Brain microvascular endothelial cell (primary cell): ENCODE data around the gene FGD4.
"Not testable (repeated sequence)": the region's sequence is repeated elsewhere in the genome, so short reads cannot be mapped to it uniquely, and the experiment has no call there.

Source experiments
- DNase-seq: peaks from one replicate; pipeline ENCODE4 v3.0.0-alpha.2; 2020
- H3K27ac ChIP-seq: fragments of 250-450 bp; sonication (Bioruptor Pico); 2 replicates; pipeline ENCODE4 v1.5.1; 2020; ENCODE audit warnings: mild to moderate bottlenecking, moderate library complexity
- H3K27me3 ChIP-seq: fragments of 250-450 bp; sonication (Bioruptor Pico); replicated peaks from 2 replicates; pipeline ENCODE4 v1.5.1; 2020; ENCODE audit warnings: mild to moderate bottlenecking
- H3K36me3 ChIP-seq: fragments of 250-450 bp; sonication (Bioruptor Pico); replicated peaks from 2 replicates; pipeline ENCODE4 v1.5.1; 2020; ENCODE audit warnings: mild to moderate bottlenecking
- H3K4me3 ChIP-seq: 2 replicates; pipeline ENCODE4 v1.5.1; 2011; ENCODE audit warnings: low read depth, mild to moderate bottlenecking, control low read depth, low read length, moderate library complexity
- in situ Hi-C: cut with HindIII; loops from 2 replicates; pipeline ENCODE4 v1.10.0; 2017; ENCODE audit warnings: low sequenced_read_pairs, low pct_ligation_motif_present
- TF ChIP-seq, protein P1 (sequence below): IDR thresholded peaks from 2 replicates; pipeline ENCODE4 v1.5.1; 2011; ENCODE audit warnings: low read depth, mild to moderate bottlenecking, moderate library complexity, low read length, control low read depth, inconsistent platforms; ENCODE audit errors: missing control alignments

FGD4 gene

DNA sequence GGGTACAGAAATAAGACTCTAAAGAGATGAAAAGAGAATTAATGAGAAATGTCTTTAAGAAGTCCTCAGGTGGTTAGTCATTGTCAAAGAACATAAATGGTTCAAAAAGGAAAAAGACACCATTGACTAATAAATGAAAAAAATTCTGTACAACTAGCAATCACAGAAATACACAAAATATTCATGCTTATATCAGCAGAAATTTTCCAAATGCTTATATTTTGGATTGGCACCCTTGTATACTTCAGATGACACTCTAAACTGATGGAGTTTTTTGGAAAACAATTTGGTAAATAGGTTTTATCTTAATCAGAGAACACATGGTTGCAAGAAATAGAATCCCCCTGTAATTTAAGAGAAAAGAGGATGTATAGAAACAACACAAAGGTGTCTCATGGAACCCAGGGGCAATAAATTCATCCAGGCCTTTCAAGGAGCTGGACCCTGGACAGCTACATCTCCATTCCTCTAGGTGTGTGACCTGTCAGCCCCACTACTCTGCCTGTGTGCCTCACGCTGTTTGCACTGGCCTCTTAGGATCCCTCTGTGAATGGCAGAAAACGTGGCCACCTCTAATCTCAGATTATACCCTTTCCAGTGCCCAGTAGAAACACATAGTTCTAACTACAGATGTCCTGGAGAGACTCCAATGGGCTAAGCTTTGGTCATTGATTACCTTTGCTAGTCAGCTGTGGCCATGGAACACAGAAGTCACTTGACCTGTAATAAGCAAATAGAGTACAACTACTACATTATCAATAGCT lies 110.2 kb downstream of the FGD4 start:
- no peaks in the 10 kb centered on the region for H3K36me3 ChIP-seq
- no peak overlapping the region for H3K4me3 ChIP-seq
- in situ Hi-C loops = no loop called here
- H3K27ac ChIP-seq = no peak overlapping the region
- no peak for DNase-seq
- TF ChIP-seq, protein P1, sequence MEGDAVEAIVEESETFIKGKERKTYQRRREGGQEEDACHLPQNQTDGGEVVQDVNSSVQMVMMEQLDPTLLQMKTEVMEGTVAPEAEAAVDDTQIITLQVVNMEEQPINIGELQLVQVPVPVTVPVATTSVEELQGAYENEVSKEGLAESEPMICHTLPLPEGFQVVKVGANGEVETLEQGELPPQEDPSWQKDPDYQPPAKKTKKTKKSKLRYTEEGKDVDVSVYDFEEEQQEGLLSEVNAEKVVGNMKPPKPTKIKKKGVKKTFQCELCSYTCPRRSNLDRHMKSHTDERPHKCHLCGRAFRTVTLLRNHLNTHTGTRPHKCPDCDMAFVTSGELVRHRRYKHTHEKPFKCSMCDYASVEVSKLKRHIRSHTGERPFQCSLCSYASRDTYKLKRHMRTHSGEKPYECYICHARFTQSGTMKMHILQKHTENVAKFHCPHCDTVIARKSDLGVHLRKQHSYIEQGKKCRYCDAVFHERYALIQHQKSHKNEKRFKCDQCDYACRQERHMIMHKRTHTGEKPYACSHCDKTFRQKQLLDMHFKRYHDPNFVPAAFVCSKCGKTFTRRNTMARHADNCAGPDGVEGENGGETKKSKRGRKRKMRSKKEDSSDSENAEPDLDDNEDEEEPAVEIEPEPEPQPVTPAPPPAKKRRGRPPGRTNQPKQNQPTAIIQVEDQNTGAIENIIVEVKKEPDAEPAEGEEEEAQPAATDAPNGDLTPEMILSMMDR = no peak
- no peaks in the 10 kb centered on the region for H3K27me3 ChIP-seq

DNA sequence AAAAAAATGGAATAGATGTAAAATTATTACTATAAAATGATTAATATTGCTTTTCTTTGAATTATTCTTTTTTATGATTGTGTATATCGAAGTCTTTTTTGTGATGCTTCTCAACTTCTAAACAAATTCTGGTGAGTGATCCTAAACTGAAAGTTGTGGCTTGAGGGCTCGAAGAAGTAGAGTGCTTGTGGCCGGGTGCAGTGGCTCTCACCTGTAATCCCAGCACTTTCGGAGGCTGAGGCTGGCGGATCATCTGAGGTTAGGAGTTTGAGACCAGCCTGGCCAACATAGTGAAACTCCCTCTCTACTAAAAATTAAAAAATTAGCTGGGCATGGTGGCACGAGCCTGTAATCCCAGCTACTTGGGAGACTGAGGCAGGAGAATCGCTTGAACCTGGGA lies 112.6 kb downstream of the FGD4 start:
- DNase-seq, H3K4me3 ChIP-seq, H3K36me3 ChIP-seq, H3K27ac ChIP-seq, H3K27me3 ChIP-seq, in situ Hi-C loops: not testable (repeated sequence)

DNA sequence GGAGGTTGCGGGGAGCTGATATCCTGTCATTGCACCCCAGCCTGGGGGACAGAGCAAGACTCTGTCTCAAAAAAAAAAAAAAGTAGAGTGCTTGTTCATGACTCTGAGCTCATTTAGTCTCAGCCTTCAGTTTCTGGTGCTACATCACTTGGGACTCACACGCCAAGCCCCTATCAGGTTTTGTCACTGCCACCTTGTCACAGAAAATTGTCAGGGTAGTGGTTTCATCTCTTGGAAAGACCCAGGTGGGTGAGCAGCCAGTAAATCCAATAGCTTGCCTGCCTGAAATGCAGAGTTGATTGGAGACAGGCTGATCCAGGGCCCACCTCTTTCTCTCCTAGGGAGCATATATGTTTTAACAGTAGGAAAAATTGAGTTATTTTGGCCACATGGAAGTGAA lies 113.0 kb downstream of the FGD4 start:
- no peaks in the 10 kb centered on the region for H3K36me3 ChIP-seq
- no peak overlapping the region for H3K4me3 ChIP-seq
- H3K27me3 ChIP-seq = no peaks in the 10 kb centered on the region
- DNase-seq = no peak
- TF ChIP-seq, protein P1 = no peak
- in situ Hi-C loops = no loop called here
- H3K27ac ChIP-seq = no peak overlapping the region

DNA sequence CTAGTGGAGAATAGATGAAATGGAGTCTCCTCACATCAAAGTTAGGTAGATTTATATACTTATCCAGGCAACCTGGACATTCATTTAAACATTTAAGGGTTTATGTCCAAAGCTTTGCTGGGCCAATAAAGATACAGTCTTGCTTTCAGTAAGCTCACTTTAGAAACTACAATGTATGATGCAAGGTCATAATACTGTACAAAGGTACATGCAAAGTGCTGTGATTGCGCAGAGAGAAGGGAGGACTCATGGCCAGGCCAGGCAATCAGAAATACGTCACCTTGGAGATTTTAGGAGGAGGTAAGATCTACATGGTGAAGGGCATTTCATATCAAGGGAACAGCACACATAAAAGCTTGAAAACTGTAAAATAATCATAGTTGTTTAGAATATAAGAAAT lies 113.6 kb downstream of the FGD4 start:
- no peak for DNase-seq
- H3K36me3 ChIP-seq = no peaks in the 10 kb centered on the region
- H3K27ac ChIP-seq = no peak overlapping the region
- no peak overlapping the region for H3K4me3 ChIP-seq
- in situ Hi-C loops = no loop called here
- H3K27me3 ChIP-seq = no peaks in the 10 kb centered on the region
- TF ChIP-seq, protein P1 = no peak

DNA sequence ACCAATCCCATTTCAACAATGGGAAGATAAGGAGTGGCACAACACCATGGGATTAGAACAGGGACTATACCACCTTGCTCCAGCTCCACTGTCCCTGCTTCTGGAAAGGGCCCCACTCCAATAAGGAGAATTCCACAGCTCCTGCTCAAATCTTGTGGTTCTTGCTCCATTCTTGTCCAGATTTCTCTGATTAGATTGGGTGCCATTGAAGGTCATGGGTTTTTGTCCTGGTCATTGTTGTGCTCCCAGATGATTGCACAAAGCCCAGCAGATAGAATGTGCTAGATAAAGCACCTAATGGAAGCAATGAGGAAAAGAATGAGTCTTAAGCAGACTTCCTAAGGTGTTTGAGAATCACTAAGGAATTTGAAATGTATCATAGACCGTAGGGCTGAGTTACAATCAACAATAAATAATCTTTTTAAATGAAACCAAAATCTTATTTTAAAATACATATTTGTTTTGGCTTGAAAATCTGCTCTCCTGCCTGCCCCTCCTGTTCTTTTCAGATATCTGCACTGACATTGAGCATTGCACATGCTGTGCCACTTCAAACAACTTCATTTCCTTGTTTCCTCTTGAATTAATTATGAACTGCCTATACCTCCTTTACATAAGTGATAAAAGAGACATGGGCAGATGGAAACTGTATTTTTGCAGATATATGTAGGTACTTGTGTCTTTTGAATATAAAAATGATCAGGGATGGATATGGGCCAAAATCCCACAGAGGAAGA lies 115.9 kb downstream of the FGD4 start:
- TF ChIP-seq, protein P1 = no peak
- Histone ChIP-seq H3K27me3 (no peaks in the 10 kb centered on the region), H3K4me3 (no peak overlapping the region), H3K27ac (no peak overlapping the region), H3K36me3 (no peaks in the 10 kb centered on the region)
- in situ Hi-C loops = no loop called here
- DNase-seq = no peak

DNA sequence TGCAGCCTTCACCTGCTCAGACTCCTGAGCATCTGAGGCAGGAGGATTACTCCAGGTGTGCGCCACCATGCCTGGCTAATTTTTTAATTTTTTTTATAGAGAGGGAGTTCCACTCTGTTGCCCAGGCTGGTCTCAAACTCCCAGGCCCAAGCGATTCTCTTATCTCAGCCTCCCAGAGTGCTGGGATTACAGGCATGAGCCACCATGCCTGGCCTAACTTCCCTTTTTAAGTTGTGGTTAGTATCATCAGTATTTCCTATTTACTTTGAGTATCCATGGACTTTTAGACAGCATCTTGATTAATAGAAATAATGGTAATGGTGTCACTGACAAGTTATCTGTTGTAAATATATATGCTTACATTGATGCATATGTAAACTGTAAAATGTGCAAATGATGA lies 116.9 kb downstream of the FGD4 start:
- H3K4me3 ChIP-seq = no peak overlapping the region
- no peak for DNase-seq
- H3K27ac ChIP-seq = no peak overlapping the region
- in situ Hi-C loops = no loop called here
- H3K27me3 ChIP-seq = no peaks in the 10 kb centered on the region
- TF ChIP-seq, protein P1 = no peak
- no peaks in the 10 kb centered on the region for H3K36me3 ChIP-seq
